AG04450 (cell line): Measurements from ENCODE around the gene FSHR. TPM values are rescaled to one million over a fixed set of nuclear protein-coding genes. Genes with fewer than 3 reads are reported as not detected.

Experiments used
- CTCF ChIA-PET: fragments of 300-600, 350-600 bp; formaldehyde crosslinking; extraction: SDS; loops from one replicate; lab custom pipeline; 2022; ENCODE audit warnings: antibody characterized with exemption, inconsistent platforms; lab: Charles Lee
- POLR2A ChIA-PET: fragments of 350-600 bp; formaldehyde crosslinking; extraction: SDS; loops from one replicate; lab custom pipeline; 2021; ENCODE audit warnings: antibody characterized with exemption, inconsistent platforms; lab: Yijun Ruan, JAX
- DNase-seq: peaks from one replicate; pipeline ENCODE4 v3.0.0-alpha.2; 2011; ENCODE audit warnings: low read depth, low spot score
- H3K27ac ChIP-seq: one replicate; pipeline ENCODE4 v1.5.1; 2012; ENCODE audit warnings: low read depth, low read length, control low read depth
- H3K27me3 ChIP-seq: one replicate; pipeline ENCODE4 v1.6.0; 2012; ENCODE audit warnings: low read length; ENCODE audit not compliant: control insufficient read depth, insufficient read depth
- H3K4me3 ChIP-seq: 2 replicates; pipeline ENCODE4 v1.5.1; 2011; ENCODE audit warnings: mild to moderate bottlenecking, low read depth, low read length, control low read depth
- H3K9me3 ChIP-seq: 2 replicates; pipeline ENCODE4 v1.5.1; 2012; ENCODE audit warnings: low read length; ENCODE audit not compliant: control insufficient read depth, insufficient read depth
- CTCF ChIP-seq: IDR thresholded peaks from 2 replicates; pipeline ENCODE4 v1.5.1; 2011; ENCODE audit warnings: low read depth, low read length, control low read depth, inconsistent platforms
- polyA plus RNA-seq: library from polyadenylated mRNA; depleted of rRNA; stranded (reverse); fragments of >200 nt; gene quantifications from 2 replicates; pipeline ENCODE4 v1.2.3, GENCODE V29; 2011

Gene FSHR
- polyA plus RNA-seq, 1 experiment, result not detected

- H3K9me3 ChIP-seq, result no peaks in the 10 kb centered on the region
- CTCF ChIA-PET, result no interaction called here
- H3K27ac ChIP-seq, result no peak overlapping the region
- POLR2A ChIA-PET, result no interaction called here
- peaks cover 3% of the 10 kb centered on the region for H3K27me3 ChIP-seq
- no peak for TF ChIP-seq CTCF
- no peak for DNase-seq
- no peak overlapping the region for H3K4me3 ChIP-seq
These were observed 221.6 kb downstream of the FSHR start for GRCh38 chr2:48932667-48933066.

GRCh38 chr2:48929571-48930301, 224.6 kb downstream of the FSHR start:
- Histone ChIP-seq H3K4me3 (no peak overlapping the region), H3K27me3 (no peaks in the 10 kb centered on the region), H3K9me3 (no peaks in the 10 kb centered on the region), H3K27ac (no peak overlapping the region)
- TF ChIP-seq CTCF, result no peak
- no peak for DNase-seq
- POLR2A ChIA-PET, result no interaction called here
- CTCF ChIA-PET, result no interaction called here

- CTCF ChIA-PET, result interaction anchor here (1.0 kb wide), 1 partner anchor 19 kb away, joined by 4 read pairs; no protein-coding TSS in a partner anchor
- DNase-seq, result no peak
- POLR2A ChIA-PET, result interaction anchor here (0.7 kb wide), 1 partner anchor 9 kb away, joined by 3 read pairs; no protein-coding TSS in a partner anchor
- H3K27me3 ChIP-seq, result no peaks in the 10 kb centered on the region
- H3K27ac ChIP-seq, result no peak overlapping the region
- no peak for TF ChIP-seq CTCF
- no peak overlapping the region for H3K4me3 ChIP-seq
- no peaks in the 10 kb centered on the region for H3K9me3 ChIP-seq
These were observed 227.0 kb downstream of the FSHR start for GRCh38 chr2:48927355-48927754.

GRCh38 chr2:48915884-48916283, 238.4 kb downstream of the FSHR start:
- no peaks in the 10 kb centered on the region for H3K27me3 ChIP-seq
- ChIA-PET POLR2A (no interaction called here), CTCF (no interaction called here)
- no peak for TF ChIP-seq CTCF
- no peak for DNase-seq
- H3K4me3 ChIP-seq, result no peak overlapping the region
- H3K27ac ChIP-seq, result no peak overlapping the region
- H3K9me3 ChIP-seq, result no peaks in the 10 kb centered on the region

GRCh38 chr2:48915227-48915626, 239.1 kb downstream of the FSHR start:
- no peak for DNase-seq
- CTCF ChIA-PET, result no interaction called here
- Histone ChIP-seq H3K27ac (no peak overlapping the region), H3K9me3 (no peaks in the 10 kb centered on the region), H3K27me3 (no peaks in the 10 kb centered on the region), H3K4me3 (no peak overlapping the region)
- POLR2A ChIA-PET, result no interaction called here
- TF ChIP-seq CTCF, result no peak
